ENCODE data around the gene RPS21. TPM values are rescaled to one million over a fixed set of nuclear protein-coding genes. Genes with fewer than 3 reads are reported as not detected.

The RPS21 gene
- total and polyA plus RNA-seq, 2 of the 13 experiments (the other 11 are each of a cell fraction or from before 2014, with no cell fraction given), result 2,647 to 11,063 TPM

DNA sequence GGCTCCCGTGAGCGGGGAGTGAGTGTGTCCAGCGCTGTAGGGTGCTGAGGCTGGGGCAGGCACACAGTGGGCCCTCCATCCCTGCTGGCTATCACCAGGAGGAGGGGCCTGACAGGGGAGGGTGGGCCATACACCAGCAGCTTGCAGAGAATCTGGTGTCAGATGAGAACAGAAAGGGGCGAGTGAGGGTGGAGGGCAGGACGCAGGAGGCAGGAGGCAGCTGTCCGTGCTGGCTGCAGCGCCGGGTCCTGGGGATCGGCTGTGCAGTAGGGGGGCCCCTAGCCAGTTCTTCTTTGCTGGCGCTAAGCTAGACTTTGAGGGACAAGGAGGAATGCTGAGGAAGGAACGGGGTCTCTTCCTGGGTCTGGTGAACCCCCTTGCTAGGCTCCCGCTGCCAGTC, 21.7 kb downstream of the RPS21 start:
- in situ Hi-C loops (cut with HindIII; ENCODE audit: extremely low pct_ligation_motif_present, low pct_unique_long_range_greater_than_20kb), result no loop called here
- ATAC-seq, result no peak
- WGBS (ENCODE audit: low lambda C conversion rate), result 59% methylated on average over 12 of the region's 12 CpGs
- Histone ChIP-seq H4K20me1 (ENCODE audit: insufficient read depth, low read length) (peaks cover 3% of the 10 kb centered on the region; the same call in 1 of the 2 replicates), H3K27me3 (ENCODE audit: control insufficient read depth in 1 of 2, insufficient read depth in 2 of 2, low read length in 2 of 2) (peaks cover 11 to 22% of the 10 kb centered on the region in 2 experiments), H3K9me3 (ENCODE audit: low read length) (no peaks in the 10 kb centered on the region), H3K79me2 (ENCODE audit: insufficient read depth, low read length) (peaks cover 9% of the 10 kb centered on the region), H3K27ac (ENCODE audit: extremely low read length, insufficient read depth, low read length) (no peak overlapping the region), H2AFZ (ENCODE audit: low read length) (no peak overlapping the region), H3K4me3 (replicated peaks in 1 of 3; ENCODE audit: insufficient read depth in 1 of 3, low read depth in 2 of 3, low read length in 3 of 3) (no peak overlapping the region), H3K4me2 (ENCODE audit: low read depth, low read length) (no peak overlapping the region), H3K9ac (ENCODE audit: insufficient read depth, low read depth, low read length) (no peak overlapping the region), H3K36me3 (replicated peaks in 1 of 2; ENCODE audit: control insufficient read depth in 1 of 2, insufficient read depth in 2 of 2, low read length in 2 of 2) (peaks cover 0 to 8% of the 10 kb centered on the region in 2 experiments; a peak in 2 of 5 replicates), H3K4me1 (ENCODE audit: insufficient read depth, low read length) (peaks cover 93% of the 10 kb centered on the region)
- ChIA-PET POLR2A (no interaction called here), CTCF (ENCODE audit: low intra/inter-chr PET ratio, low total read pairs) (no interaction called here)
- 0 out of 2 replicates have a peak, but pooled peaks have one; percentile 9 for TF ChIP-seq MTF2 (CRISPR knock-in tag; IDR thresholded peaks at IDR 0.05; ENCODE audit: borderline replicate concordance)
- TF ChIP-seq POLR2G (IDR thresholded peaks at IDR 0.05; ENCODE audit: low read depth, low read length), result no peak
- intact Hi-C loops (cut with micrococcal nuclease; ENCODE audit: unreplicated experiment), result no loop called here
- no peak for DNase-seq (ENCODE audit: low spot score)
- no peak for FAIRE-seq
- no TSS peak for BruUV-seq (replicated peaks)

DNA sequence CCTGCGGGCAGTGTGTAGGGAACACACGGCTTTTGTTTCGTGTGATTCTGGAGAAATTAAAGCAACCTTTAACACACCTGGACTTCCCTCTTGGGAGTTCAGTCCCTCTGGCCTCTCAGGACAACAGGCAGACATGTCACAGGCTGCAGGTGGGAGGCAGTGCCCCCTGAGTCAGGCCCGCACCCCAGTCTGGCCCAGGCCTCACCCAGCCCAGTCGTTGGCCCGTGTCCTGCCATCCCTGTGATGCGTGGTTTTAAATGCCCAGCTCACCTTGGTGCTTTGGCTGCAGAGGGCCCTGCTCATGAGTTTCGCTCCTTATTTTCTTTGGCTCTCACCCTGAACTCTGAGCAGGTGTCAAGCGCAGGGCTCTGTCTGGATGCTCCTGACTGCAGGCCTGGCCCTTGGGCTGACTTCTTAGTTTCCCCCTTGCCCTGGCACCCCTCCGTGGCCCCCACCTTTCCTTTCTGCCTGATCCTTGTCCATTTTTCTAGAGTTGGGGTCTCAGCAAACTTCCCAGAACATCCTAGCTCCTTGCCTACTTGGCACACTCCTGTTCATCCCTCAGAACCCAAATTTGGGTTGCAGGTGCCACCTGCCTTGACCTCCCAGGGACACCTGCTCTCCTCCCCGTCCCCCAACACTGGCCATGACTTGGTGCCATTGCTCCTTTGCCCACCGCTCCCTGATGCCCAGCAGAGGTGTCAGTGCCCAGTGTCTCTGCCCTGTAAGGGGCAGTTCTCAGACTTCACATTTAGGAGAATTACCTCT, 22.4 kb downstream of the RPS21 start:
- Histone ChIP-seq H3K4me2 (ENCODE audit: low read depth, low read length) (no peak overlapping the region), H3K4me1 (ENCODE audit: insufficient read depth, low read length) (peaks cover 88% of the 10 kb centered on the region), H4K20me1 (ENCODE audit: insufficient read depth, low read length) (peaks cover 3% of the 10 kb centered on the region; the same call in 1 of the 2 replicates), H3K36me3 (replicated peaks in 1 of 2; ENCODE audit: control insufficient read depth in 1 of 2, insufficient read depth in 2 of 2, low read length in 2 of 2) (peaks cover 0 to 6% of the 10 kb centered on the region in 2 experiments; a peak in 2 of 5 replicates), H3K9ac (ENCODE audit: insufficient read depth, low read depth, low read length) (no peak overlapping the region), H3K79me2 (ENCODE audit: insufficient read depth, low read length) (peaks cover 9% of the 10 kb centered on the region), H3K27me3 (ENCODE audit: control insufficient read depth in 1 of 2, insufficient read depth in 2 of 2, low read length in 2 of 2) (peaks cover 11 to 25% of the 10 kb centered on the region in 2 experiments), H2AFZ (ENCODE audit: low read length) (no peak overlapping the region), H3K27ac (ENCODE audit: extremely low read length, insufficient read depth, low read length) (no peak overlapping the region), H3K4me3 (replicated peaks in 1 of 3; ENCODE audit: insufficient read depth in 1 of 3, low read depth in 2 of 3, low read length in 3 of 3) (no peak overlapping the region), H3K9me3 (ENCODE audit: low read length) (no peaks in the 10 kb centered on the region)
- no peak for FAIRE-seq
- POLR2A ChIA-PET, result interaction anchor here (1.2 to 1.8 kb wide), 4 partner anchors 16 to 385 kb away, joined by 3 to 7 read pairs (median 4); no protein-coding TSS in a partner anchor
- in situ Hi-C loops (cut with HindIII; ENCODE audit: extremely low pct_ligation_motif_present, low pct_unique_long_range_greater_than_20kb), result no loop called here
- intact Hi-C loops (cut with micrococcal nuclease; ENCODE audit: unreplicated experiment), result no loop called here
- ATAC-seq, result no peak
- 48% methylated on average over 12 of the region's 12 CpGs for WGBS (ENCODE audit: low lambda C conversion rate)
- no peak for DNase-seq (ENCODE audit: low spot score)
- CTCF ChIA-PET (ENCODE audit: low intra/inter-chr PET ratio, low total read pairs), result no interaction called here
- BruUV-seq (replicated peaks), result no TSS peak
- TF ChIP-seq, protein P1, sequence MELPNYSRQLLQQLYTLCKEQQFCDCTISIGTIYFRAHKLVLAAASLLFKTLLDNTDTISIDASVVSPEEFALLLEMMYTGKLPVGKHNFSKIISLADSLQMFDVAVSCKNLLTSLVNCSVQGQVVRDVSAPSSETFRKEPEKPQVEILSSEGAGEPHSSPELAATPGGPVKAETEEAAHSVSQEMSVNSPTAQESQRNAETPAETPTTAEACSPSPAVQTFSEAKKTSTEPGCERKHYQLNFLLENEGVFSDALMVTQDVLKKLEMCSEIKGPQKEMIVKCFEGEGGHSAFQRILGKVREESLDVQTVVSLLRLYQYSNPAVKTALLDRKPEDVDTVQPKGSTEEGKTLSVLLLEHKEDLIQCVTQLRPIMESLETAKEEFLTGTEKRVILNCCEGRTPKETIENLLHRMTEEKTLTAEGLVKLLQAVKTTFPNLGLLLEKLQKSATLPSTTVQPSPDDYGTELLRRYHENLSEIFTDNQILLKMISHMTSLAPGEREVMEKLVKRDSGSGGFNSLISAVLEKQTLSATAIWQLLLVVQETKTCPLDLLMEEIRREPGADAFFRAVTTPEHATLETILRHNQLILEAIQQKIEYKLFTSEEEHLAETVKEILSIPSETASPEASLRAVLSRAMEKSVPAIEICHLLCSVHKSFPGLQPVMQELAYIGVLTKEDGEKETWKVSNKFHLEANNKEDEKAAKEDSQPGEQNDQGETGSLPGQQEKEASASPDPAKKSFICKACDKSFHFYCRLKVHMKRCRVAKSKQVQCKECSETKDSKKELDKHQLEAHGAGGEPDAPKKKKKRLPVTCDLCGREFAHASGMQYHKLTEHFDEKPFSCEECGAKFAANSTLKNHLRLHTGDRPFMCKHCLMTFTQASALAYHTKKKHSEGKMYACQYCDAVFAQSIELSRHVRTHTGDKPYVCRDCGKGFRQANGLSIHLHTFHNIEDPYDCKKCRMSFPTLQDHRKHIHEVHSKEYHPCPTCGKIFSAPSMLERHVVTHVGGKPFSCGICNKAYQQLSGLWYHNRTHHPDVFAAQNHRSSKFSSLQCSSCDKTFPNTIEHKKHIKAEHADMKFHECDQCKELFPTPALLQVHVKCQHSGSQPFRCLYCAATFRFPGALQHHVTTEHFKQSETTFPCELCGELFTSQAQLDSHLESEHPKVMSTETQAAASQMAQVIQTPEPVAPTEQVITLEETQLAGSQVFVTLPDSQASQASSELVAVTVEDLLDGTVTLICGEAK (IDR thresholded peaks at IDR 0.05), result no peak
- TF ChIP-seq, protein P1 (CRISPR knock-in tag; IDR thresholded peaks at IDR 0.05), result 0 out of 2 replicates have a peak, but pooled peaks have one; percentile 40
- TF ChIP-seq, protein P2, sequence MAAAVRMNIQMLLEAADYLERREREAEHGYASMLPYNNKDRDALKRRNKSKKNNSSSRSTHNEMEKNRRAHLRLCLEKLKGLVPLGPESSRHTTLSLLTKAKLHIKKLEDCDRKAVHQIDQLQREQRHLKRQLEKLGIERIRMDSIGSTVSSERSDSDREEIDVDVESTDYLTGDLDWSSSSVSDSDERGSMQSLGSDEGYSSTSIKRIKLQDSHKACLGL (CRISPR knock-in tag; IDR thresholded peaks at IDR 0.05), result no peak
- no peak for TF ChIP-seq MXI1 (IDR thresholded peaks at IDR 0.05; ENCODE audit: borderline replicate concordance, low read depth, low read length)
- 0 out of 2 replicates have a peak, but pooled peaks have one; percentile 39 for TF ChIP-seq NRL (CRISPR knock-in tag; IDR thresholded peaks at IDR 0.05; ENCODE audit: borderline replicate concordance)

Data from HepG2 (cell line).